GM19239 (cell line): ENCODE measurements around the gene TXLNA.

Experiments used
- DNase-seq: peaks from one replicate; pipeline ENCODE4 v3.0.0; 2011; ENCODE audit warnings: low spot score; ENCODE audit not compliant: insufficient read length
- FAIRE-seq: peaks from 2 replicates; lab custom pipeline; 2011; peaks lifted over from hg19 to GRCh38; lab: Jason Lieb, UNC

The TXLNA gene

GRCh38 chr1:32205401-32206370, 26.2 kb downstream of the TXLNA start, which contains the start of gene IQCC:
Gene IQCC (plus strand): TSS chr1:32205671. CDS start chr1:32205682, 11 bp downstream.
- FAIRE-seq: peak; percentile 68
- peak; percentile 82 for DNase-seq

- DNase-seq (no peak), FAIRE-seq (no peak)
Observed at GRCh38 chr1:32208469-32208868, 29.0 kb downstream of the TXLNA start.

- FAIRE-seq (no peak), DNase-seq (no peak)
Observed at GRCh38 chr1:32208891-32209328, 29.4 kb downstream of the TXLNA start, which contains the start of gene DCDC2B. Gene DCDC2B (plus strand): TSS chr1:32209089. CDS start chr1:32209094, 5 bp downstream.

DNA sequence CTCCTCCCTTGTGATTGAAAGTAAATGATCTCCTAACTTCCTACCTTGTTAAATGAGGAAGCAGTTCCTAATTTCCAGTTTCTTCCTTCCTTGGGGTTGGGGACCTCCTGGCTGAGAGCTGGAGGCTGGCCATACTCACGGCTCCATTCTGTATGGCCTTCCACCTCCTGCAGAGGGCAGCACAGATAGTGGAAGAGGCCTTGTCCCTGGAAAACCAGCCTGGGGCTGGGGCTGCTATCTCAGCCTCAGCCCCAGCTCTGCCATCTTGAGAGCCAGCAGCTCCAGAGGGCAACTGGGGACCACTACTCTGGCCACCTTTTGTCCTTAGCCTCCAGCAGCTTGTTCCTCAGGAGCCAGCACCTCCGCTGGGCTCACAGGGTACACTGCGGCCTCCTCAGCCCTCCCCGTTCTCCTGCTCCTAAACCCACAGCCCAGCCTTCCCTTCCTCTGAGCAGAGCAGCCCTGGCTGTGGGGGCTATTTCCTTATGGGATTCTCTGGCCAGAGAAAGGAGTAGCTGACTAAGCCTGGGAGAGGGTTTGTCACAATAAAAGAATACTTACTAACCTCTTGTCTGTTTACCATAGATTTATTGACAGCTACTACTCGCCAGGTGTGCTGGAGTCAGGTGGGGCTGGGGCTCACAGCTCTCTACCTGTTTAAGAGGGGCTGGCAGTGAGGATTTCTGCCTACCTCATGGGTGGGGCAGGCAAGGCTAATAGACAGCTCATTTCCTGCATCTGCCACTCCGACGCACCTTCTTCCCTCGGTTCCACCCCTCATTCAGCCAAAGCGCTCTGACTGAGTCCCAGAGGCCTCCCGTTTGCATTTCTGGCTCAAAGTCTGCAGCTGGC, 36.4 kb downstream of the TXLNA start:
- no peak for DNase-seq
- FAIRE-seq: peak; percentile 82

- FAIRE-seq: no peak
- DNase-seq: no peak
Observed at GRCh38 chr1:32216566-32216965, 37.1 kb downstream of the TXLNA start.

GRCh38 chr1:32219022-32219421, 39.5 kb downstream of the TXLNA start:
- FAIRE-seq (no peak), DNase-seq (no peak)

GRCh38 chr1:32220746-32221580, 41.5 kb downstream of the TXLNA start:
- no peak for FAIRE-seq
- no peak for DNase-seq

GRCh38 chr1:32221581-32221979, 42.1 kb downstream of the TXLNA start:
- FAIRE-seq (peak; percentile 64), DNase-seq (no peak)

DNA sequence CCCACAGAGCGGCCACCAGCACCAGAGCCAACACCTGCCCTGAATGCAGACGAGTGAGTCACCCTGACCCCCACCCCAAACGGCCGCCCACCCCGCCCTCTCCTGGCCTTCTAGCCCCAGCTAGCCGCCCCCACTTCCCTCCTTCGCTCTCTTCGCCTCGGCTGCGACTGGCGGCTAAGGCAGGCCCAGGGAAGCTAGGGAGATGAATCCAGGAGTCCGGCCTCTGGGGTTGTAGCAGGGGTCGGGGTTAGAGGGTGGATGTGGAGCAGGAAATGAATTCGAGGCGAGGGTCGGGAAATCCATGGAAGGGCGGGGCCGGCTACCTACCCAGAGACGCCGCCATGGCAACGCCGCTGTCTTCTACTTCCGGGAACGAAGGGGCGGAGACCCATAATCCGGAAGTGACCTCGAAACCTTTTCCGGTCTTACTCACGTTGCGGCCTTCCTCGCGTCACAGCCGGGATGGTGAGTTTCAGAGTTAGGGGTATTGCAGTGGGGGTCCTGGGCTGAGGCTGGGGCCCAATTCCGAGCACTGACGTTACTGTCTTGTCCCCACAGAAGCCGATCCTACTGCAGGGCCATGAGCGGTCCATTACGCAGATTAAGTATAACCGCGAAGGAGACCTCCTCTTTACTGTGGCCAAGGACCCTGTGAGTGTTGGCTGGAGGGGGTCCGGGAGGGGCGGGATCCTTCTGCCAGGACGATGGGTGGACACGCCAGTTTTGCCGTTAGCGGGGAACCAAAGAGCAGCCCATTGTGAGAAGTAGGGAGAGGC, 42.7 kb downstream of the TXLNA start, which contains the start of the genes EIF3I and TMEM234:
EIF3I (plus strand) TSS at position 428 of the 776 bp plus-strand sequence; CDS start at position 463, 35 bp downstream.
TMEM234 (minus strand) TSS at position 374 of the 776 bp plus-strand sequence; CDS start at position 343, 31 bp downstream.
- FAIRE-seq (peak; percentile 97), DNase-seq (peak; percentile 92)

GRCh38 chr1:32223683-32224082, 44.2 kb downstream of the TXLNA start:
- FAIRE-seq (no peak), DNase-seq (no peak)

DNA sequence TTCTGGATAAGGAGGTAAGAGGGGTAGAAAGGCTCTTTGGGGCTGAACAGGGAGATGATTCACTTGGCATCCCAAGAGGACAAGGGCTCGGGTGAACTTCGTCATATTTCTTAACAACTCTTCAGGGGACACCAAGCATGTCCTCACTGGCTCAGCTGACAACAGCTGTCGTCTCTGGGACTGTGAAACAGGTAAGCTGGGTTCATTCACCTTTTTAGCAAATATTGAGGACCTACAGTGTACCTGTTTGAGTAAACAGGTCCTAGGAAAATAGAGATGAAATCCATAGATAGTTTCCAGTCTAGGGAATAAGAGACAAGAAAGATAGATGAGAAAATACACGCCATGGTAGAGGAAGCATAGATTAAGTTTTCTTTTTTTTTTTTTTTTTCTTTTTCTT, 44.8 kb downstream of the TXLNA start:
- FAIRE-seq (no peak), DNase-seq (no peak)

- FAIRE-seq (no peak), DNase-seq (no peak)
Observed at GRCh38 chr1:32228771-32229170, 49.3 kb downstream of the TXLNA start.

DNA sequence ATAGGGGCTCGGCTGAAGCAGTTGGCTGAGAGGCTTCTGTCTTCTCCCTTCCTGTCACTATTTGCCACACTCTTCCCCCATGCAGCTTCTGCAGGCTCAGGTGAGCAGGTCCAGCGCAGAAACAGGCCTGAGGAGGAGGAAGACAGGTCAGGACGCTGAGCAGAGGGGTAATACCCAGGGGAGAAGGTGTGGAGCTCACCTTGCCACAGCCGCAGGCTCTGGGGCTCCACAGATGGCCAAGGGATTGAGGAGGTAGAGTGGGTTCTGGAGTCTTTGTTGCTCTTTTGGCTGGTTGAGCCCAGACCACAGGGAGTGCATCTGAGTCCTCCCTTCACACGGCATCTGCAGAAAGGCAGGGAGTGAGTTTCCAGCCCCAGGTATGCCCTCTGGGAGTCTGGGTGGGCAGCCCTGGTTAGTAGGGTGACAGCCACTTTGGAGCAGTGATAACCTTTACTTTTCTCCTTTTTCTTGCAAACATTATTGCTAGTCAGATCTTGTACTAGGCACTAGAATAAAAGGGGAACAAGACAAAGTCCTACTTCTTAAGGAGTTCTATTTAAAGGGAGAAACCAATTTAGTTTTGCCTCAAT, 52.5 kb downstream of the TXLNA start:
- FAIRE-seq (no peak), DNase-seq (no peak)

DNA sequence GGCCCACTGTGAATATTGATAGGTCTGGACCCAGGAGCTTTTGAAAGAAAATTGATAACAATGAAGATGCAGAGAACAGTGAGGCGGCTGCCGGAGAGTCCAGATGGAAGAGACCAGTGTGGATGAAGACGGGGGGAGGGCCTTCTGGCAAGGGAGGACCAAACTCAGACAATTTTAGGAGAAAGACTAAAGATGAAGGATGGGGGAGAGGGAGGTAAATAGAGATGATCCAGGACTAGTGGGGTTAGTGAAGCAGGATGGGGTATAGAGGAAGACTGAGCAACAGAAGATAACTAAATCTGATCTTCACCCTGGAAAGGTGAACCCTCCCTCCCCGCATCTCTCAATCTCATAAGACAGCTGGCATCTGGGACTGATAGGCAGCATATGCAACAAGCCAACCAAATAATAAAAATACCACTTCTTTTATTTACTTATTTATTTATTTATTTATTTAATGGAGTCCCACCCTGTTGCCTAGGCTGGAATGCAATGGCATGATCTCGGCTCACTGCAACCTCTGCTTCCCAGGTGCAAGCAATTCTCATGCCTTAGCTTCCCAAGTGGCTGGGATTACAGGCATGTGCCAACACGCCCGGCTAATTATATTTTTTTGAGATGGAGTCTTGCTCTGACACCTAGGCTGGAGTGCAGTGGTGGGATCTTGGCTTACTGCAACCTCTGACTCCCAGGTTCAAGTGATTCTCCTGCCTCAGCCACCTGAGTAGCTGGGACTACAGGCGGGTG, 53.3 kb downstream of the TXLNA start:
- DNase-seq: no peak
- no peak for FAIRE-seq

GRCh38 chr1:32234792-32235191, 55.3 kb downstream of the TXLNA start:
- FAIRE-seq (no peak), DNase-seq (no peak)

GRCh38 chr1:32239337-32239736, 59.9 kb downstream of the TXLNA start:
- no peak for DNase-seq
- no peak for FAIRE-seq

DNA sequence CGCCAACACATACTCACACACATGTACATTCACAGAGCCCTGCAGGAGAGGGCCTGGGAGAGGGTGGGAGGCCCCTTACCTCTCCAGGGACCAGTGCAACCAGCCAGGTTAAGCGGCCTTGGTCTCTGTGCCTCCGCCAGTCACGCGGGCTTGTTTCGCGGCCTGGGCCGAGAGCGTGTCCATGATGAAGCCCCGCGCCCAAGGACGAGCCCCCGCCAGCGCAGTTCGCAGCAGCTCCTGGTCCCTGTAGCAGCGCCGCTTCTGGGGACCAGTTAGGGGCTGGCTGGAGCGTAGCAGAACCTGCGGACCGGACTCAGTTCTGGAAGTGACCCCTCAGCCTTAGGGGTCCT, 60.3 kb downstream of the TXLNA start:
- no peak for FAIRE-seq
- no peak for DNase-seq
